NB4 (cell line): Measurements from ENCODE around the gene FAXDC2.

Source experiments
- DNase-seq: peaks from one replicate; pipeline ENCODE4 v3.0.0; 2010; ENCODE audit warnings: low read depth
- H3K4me3 ChIP-seq: one replicate; pipeline ENCODE4 v1.5.1; 2011; ENCODE audit warnings: mild to moderate bottlenecking, low read depth, low read length, moderate library complexity
- CTCF ChIP-seq: IDR thresholded peaks from one replicate; pipeline ENCODE4 v1.5.1; 2012; ENCODE audit warnings: low read depth, low read length
- MAX ChIP-seq: IDR thresholded peaks from 2 replicates; pipeline ENCODE4 v1.6.1; 2011; ENCODE audit warnings: low read depth, low read length
- MYC ChIP-seq: IDR thresholded peaks from 2 replicates; pipeline ENCODE4 v1.6.1; 2011; ENCODE audit warnings: low read depth, low read length
- POLR2A ChIP-seq: IDR thresholded peaks from 2 replicates; pipeline ENCODE4 v1.6.1; 2011; ENCODE audit warnings: mild to moderate bottlenecking; ENCODE audit not compliant: insufficient read length; ENCODE audit errors: extremely low read depth

The FAXDC2 gene

GRCh38 chr5:154811239-154811638 is 39.2 kb downstream of the FAXDC2 start:
- no peak for DNase-seq
- TF ChIP-seq MYC, result no peak
- no peak for TF ChIP-seq POLR2A
- TF ChIP-seq CTCF, result no peak
- TF ChIP-seq MAX, result no peak
- no peak overlapping the region for H3K4me3 ChIP-seq

- TF ChIP-seq CTCF, result no peak
- TF ChIP-seq POLR2A, result no peak
- no peak for TF ChIP-seq MAX
- TF ChIP-seq MYC, result no peak
- DNase-seq, result no peak
- H3K4me3 ChIP-seq, result no peak overlapping the region
Observed at GRCh38 chr5:154806176-154806575, 44.2 kb downstream of the FAXDC2 start.

- TF ChIP-seq CTCF, result no peak
- TF ChIP-seq MYC, result no peak
- no peak for TF ChIP-seq MAX
- TF ChIP-seq POLR2A, result no peak
- no peak overlapping the region for H3K4me3 ChIP-seq
- DNase-seq, result no peak
Observed at GRCh38 chr5:154802050-154802449, 48.4 kb downstream of the FAXDC2 start.

GRCh38 chr5:154801083-154801482 is 49.3 kb downstream of the FAXDC2 start:
- TF ChIP-seq MYC (no peak), POLR2A (no peak), CTCF (no peak), MAX (no peak)
- H3K4me3 ChIP-seq, result no peak overlapping the region
- DNase-seq, result no peak

GRCh38 chr5:154800582-154800981 is 49.8 kb downstream of the FAXDC2 start:
- TF ChIP-seq MAX, result no peak
- no peak for TF ChIP-seq MYC
- no peak for TF ChIP-seq POLR2A
- TF ChIP-seq CTCF, result no peak
- no peak for DNase-seq
- H3K4me3 ChIP-seq, result no peak overlapping the region

GRCh38 chr5:154797762-154798161 is 52.6 kb downstream of the FAXDC2 start:
- no peak overlapping the region for H3K4me3 ChIP-seq
- no peak for DNase-seq
- TF ChIP-seq POLR2A (no peak), CTCF (no peak), MYC (no peak), MAX (no peak)
